MM.1S (cell line): ENCODE results near the gene MCM3.

Experiments
- DNase-seq: peaks from one replicate; pipeline ENCODE4 v3.0.0-alpha.2; 2015
- H2AFZ ChIP-seq: fragments of 300-600 bp; sonication (generic); 2 replicates; pipeline ENCODE4 v1.6.0; 2016; ENCODE audit warnings: antibody characterized with exemption, low read length
- H3F3A ChIP-seq: fragments of 300-600 bp; sonication (generic); 2 replicates; pipeline ENCODE4 v1.6.1; 2016; ENCODE audit warnings: mild to moderate bottlenecking, antibody characterized with exemption, low read length, moderate library complexity, mixed read lengths; ENCODE audit not compliant: insufficient read depth
- H3K27ac ChIP-seq: fragments of 300-600 bp; sonication (generic); 2 replicates; pipeline ENCODE4 v1.5.1; 2016; ENCODE audit warnings: mild to moderate bottlenecking, low read length
- H3K27me3 ChIP-seq: fragments of 300-600 bp; sonication (generic); replicated peaks from 2 replicates; pipeline ENCODE4 v1.6.0; 2016; ENCODE audit warnings: low read length; ENCODE audit not compliant: insufficient read depth
- H3K36me3 ChIP-seq: fragments of 300-600 bp; sonication (generic); replicated peaks from 2 replicates; pipeline ENCODE4 v1.6.1; 2016; ENCODE audit warnings: mild to moderate bottlenecking, low read length, mixed read lengths; ENCODE audit not compliant: insufficient read depth
- H3K4me1 ChIP-seq: fragments of 300-600 bp; sonication (generic); 2 replicates; pipeline ENCODE4 v1.6.1; 2016; ENCODE audit warnings: low read length, mixed read lengths
- H3K4me2 ChIP-seq: fragments of 300-600 bp; sonication (generic); 2 replicates; pipeline ENCODE4 v1.6.0; 2016; ENCODE audit warnings: low read depth, low read length
- H3K4me3 ChIP-seq: fragments of 300-600 bp; sonication (generic); 2 replicates; pipeline ENCODE4 v1.5.1; 2016; ENCODE audit warnings: low read length, mixed read lengths
- H3K79me2 ChIP-seq: fragments of 300-600 bp; sonication (generic); 2 replicates; pipeline ENCODE4 v1.6.1; 2016; ENCODE audit warnings: mixed run types, low read length, mixed read lengths
- H3K9ac ChIP-seq: fragments of 300-600 bp; sonication (generic); 2 replicates; pipeline ENCODE4 v1.6.1; 2016; ENCODE audit warnings: low read length, mixed read lengths
- H3K9me2 ChIP-seq: fragments of 300-600 bp; sonication (generic); replicated peaks from 2 replicates; pipeline ENCODE4 v1.6.1; 2016; ENCODE audit warnings: mild to moderate bottlenecking, low read length, mixed read lengths; ENCODE audit not compliant: insufficient read depth
- H3K9me3 ChIP-seq: fragments of 300-600 bp; sonication (generic); replicated peaks from 2 replicates; pipeline ENCODE4 v1.6.1; 2016; ENCODE audit warnings: mild to moderate bottlenecking, low read length, mixed read lengths; ENCODE audit not compliant: insufficient read depth
- H4K20me1 ChIP-seq: fragments of 300-600 bp; sonication (generic); 2 replicates; pipeline ENCODE4 v1.6.1; 2016; ENCODE audit warnings: mild to moderate bottlenecking, low read length, moderate library complexity, mixed read lengths; ENCODE audit not compliant: insufficient read depth
- EZH2 ChIP-seq: fragments of 300-600 bp; sonication (generic); optimal IDR thresholded peaks from 2 replicates; pipeline ENCODE3; 2017; ENCODE audit warnings: low read depth, mild to moderate bottlenecking, antibody characterized with exemption, low read length, mixed read lengths
- EZH2phosphoT487 ChIP-seq: fragments of 300-600 bp; sonication (generic); IDR thresholded peaks from 2 replicates; pipeline ENCODE4 v1.6.1; 2018; ENCODE audit warnings: antibody characterized with exemption, low read length
- TF ChIP-seq, protein P1 (sequence below): fragments of 300-600 bp; sonication (generic); IDR thresholded peaks from 2 replicates; pipeline ENCODE4 v1.5.1; 2016; ENCODE audit warnings: antibody characterized with exemption, low read length, mixed read lengths

MCM3 gene

GRCh38 chr6:52312461-52312860, 27.9 kb upstream of the MCM3 start:
- no peaks in the 10 kb centered on the region for H3K27me3 ChIP-seq
- DNase-seq = no peak
- no peak overlapping the region for H3K4me3 ChIP-seq
- no peaks in the 10 kb centered on the region for H3K79me2 ChIP-seq
- no peak overlapping the region for H3K27ac ChIP-seq
- no peak overlapping the region for H2AFZ ChIP-seq
- H3F3A ChIP-seq = peaks cover 12% of the 10 kb centered on the region
- H4K20me1 ChIP-seq = no peaks in the 10 kb centered on the region
- no peaks in the 10 kb centered on the region for H3K9me2 ChIP-seq
- no peaks in the 10 kb centered on the region for H3K36me3 ChIP-seq
- H3K9ac ChIP-seq = no peak overlapping the region
- TF ChIP-seq, protein P1, sequence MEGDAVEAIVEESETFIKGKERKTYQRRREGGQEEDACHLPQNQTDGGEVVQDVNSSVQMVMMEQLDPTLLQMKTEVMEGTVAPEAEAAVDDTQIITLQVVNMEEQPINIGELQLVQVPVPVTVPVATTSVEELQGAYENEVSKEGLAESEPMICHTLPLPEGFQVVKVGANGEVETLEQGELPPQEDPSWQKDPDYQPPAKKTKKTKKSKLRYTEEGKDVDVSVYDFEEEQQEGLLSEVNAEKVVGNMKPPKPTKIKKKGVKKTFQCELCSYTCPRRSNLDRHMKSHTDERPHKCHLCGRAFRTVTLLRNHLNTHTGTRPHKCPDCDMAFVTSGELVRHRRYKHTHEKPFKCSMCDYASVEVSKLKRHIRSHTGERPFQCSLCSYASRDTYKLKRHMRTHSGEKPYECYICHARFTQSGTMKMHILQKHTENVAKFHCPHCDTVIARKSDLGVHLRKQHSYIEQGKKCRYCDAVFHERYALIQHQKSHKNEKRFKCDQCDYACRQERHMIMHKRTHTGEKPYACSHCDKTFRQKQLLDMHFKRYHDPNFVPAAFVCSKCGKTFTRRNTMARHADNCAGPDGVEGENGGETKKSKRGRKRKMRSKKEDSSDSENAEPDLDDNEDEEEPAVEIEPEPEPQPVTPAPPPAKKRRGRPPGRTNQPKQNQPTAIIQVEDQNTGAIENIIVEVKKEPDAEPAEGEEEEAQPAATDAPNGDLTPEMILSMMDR = no peak
- TF ChIP-seq EZH2 (no peak), EZH2phosphoT487 (no peak)
- H3K4me1 ChIP-seq = peaks cover 12% of the 10 kb centered on the region
- H3K9me3 ChIP-seq = no peaks in the 10 kb centered on the region
- no peak overlapping the region for H3K4me2 ChIP-seq

GRCh38 chr6:52310932-52311331, 26.4 kb upstream of the MCM3 start:
- Histone ChIP-seq H3K27ac (no peak overlapping the region), H3K9me3 (no peaks in the 10 kb centered on the region), H3K27me3 (no peaks in the 10 kb centered on the region), H3K4me2 (no peak overlapping the region), H2AFZ (no peak overlapping the region), H3K9ac (no peak overlapping the region), H3K9me2 (no peaks in the 10 kb centered on the region), H3F3A (peaks cover 24% of the 10 kb centered on the region), H3K4me1 (peaks cover 24% of the 10 kb centered on the region), H3K36me3 (no peaks in the 10 kb centered on the region), H4K20me1 (no peaks in the 10 kb centered on the region), H3K4me3 (no peak overlapping the region), H3K79me2 (no peaks in the 10 kb centered on the region)
- no peak for DNase-seq
- TF ChIP-seq EZH2phosphoT487 (no peak), EZH2 (no peak)
- TF ChIP-seq, protein P1 = no peak

DNA sequence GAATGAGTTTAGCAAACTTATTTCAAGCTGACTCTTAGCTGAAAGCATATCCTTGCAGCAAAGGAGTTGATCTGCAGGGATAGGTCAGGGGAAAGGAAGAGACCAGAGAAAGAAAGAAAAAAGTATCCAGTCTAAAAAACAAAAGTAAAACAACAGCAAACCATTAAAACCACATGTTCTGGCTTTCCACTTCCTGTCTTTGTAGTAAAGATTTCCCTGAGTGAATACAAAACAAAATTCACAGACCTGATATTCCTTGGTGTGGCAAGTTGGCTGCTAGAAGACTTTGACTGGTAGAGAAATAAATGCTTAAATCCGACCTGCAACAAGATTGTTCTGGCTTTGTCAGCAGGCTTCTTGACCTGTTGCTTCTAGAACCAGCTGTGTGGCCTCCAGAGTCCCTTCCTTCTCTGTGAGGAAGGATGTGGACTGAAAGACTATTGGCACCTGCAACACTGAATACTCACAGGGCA, 23.4 kb upstream of the MCM3 start:
- peak; percentile 54 for DNase-seq
- H2AFZ ChIP-seq = peak overlapping the region; percentile 33; the same call in 1 of the 2 replicates
- TF ChIP-seq EZH2 = no peak
- TF ChIP-seq, protein P1 = no peak
- TF ChIP-seq EZH2phosphoT487 = no peak
- peak overlapping the region; percentile 26 for H3K4me3 ChIP-seq
- no peaks in the 10 kb centered on the region for H4K20me1 ChIP-seq
- H3K9ac ChIP-seq = peak overlapping the region; percentile 5; the same call in 1 of the 2 replicates
- H3K9me3 ChIP-seq = no peaks in the 10 kb centered on the region
- H3K79me2 ChIP-seq = no peaks in the 10 kb centered on the region
- no peaks in the 10 kb centered on the region for H3K36me3 ChIP-seq
- H3K4me1 ChIP-seq = peaks cover 41% of the 10 kb centered on the region
- H3K9me2 ChIP-seq = no peaks in the 10 kb centered on the region
- peaks cover 38% of the 10 kb centered on the region for H3F3A ChIP-seq
- no peaks in the 10 kb centered on the region for H3K27me3 ChIP-seq
- peak overlapping the region; percentile 61 for H3K4me2 ChIP-seq
- peak overlapping the region; percentile 47 for H3K27ac ChIP-seq
